NCI-H1105 treated with DMSO at 0.1 percent for 48 hours (cell line): ENCODE data around the gene ZNF587.
A peak's percentile ranks its signal among the peaks of the same experiment; 100 is the strongest.
"Not testable (repeated sequence)": the region's sequence is repeated elsewhere in the genome, so short reads cannot be mapped to it uniquely, and the experiment has no call there.

Source experiments
- DNase-seq: peaks from one replicate; lab custom pipeline; 2025; lab: John Stamatoyannopoulos, UW

Gene ZNF587

DNA sequence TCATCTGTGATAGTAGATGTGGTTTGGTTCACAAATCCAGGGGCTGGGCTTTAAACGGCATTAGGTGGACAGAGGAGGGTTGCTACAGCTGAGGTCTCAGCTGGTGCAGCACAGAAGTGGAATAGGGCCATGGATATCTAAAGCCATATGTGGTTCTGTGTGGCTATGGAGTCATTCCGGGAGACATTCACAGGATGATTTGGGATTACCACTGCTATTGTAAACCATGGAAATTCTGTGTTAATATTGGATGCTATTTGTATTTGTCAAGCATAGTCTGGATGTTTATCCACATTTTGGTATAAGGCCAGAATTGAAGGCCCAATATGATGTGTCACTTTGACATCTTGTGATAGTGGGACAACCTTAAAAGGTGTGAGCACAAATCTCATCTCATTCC, 26.5 kb upstream of the ZNF587 start:
- DNase-seq, result not testable (repeated sequence)

DNA sequence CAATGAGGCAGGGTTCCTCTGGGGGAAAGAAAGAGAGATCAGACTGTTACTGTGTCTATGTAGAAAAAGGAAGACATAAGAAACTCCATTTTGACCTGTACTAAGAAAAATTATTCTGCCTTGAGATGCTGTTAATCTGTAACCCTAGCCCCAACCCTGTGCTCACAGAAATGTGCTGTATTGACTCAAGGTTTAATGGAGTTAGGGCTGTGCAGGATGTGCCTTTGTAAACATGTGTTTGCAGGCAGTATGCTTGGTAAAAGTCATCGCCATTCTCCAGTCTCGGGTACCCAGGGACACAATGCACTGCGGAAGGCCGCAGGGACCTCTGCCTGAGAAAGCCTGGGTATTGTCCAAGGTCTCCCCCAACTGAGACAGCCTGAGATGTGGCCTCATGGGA, 26.1 kb upstream of the ZNF587 start:
- not testable (repeated sequence) for DNase-seq

DNA sequence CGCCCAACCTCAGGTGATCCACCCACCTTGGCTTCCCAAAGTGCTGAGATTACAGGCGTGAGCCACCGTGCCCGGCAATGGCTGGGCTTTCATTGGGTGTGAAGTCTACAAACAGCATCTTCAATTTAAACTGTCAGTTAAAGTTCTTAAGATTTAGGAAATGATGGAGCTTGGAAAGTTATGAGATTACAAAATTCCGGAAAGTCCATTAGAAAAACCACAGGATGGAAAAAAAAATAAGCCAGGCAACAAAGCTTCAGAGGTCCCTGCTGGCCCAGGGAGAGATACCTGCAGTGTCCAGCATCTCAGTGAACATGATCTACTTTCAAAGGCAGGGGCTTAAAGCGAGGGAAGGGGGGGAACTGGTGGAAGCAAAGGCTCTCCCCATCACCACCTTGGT, 24.1 kb upstream of the ZNF587 start:
- no peak for DNase-seq

DNA sequence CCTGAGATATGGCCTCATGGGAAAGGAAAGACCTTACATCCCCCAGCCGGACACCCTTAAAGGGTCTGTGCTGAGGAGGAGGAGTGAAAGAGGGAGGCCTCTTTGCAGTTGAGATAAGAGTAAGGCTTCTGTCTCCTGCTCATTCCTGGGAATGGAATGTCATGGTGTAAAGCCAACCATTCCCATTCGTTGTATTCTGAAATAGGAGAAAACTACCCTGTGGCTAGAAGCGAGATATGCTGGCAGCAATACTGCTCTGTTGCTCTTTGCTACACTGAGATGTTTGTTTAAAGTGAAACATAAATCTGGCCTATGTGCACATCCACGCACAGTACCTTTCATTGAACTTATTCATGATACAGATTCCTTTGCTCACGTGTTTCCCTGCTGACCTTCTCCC, 20.3 kb upstream of the ZNF587 start:
- DNase-seq, result no peak

- DNase-seq, result peak; percentile 7
These were observed 19.5 kb upstream of the ZNF587 start, which contains the start of gene ZNF587B for GRCh38 chr19:57830071-57830602. ZNF587B (plus strand) TSS chr19:57830299; CDS start chr19:57830529, 230 bp downstream.

- not testable (repeated sequence) for DNase-seq
These were observed 12.7 kb upstream of the ZNF587 start for GRCh38 chr19:57836991-57837390.

DNA sequence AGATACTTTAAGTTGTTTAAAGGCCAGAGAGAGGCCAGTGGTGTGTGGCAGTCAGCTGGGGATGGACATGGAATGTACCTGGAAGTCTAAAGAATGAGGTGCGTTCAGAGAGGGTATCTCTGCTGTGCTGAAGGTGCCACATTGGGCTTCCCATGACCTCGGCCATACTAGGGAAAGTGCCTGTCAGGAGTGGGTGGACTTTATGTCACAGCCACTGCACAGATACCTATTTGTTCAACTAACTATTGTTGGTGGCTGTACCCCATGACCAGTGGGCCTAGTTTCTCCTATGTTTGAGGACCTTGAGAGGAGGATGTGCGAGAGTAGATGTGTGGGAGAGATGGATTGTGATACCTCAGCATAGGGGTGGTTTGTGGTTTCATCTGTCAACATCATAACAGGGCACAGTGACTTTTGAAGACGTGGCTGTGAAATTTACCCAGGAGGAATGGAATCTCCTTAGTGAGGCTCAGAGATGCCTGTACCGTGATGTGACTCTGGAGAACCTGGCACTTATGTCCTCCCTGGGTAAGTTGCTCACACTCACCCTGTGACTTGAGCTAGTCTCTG, 11.0 kb upstream of the ZNF587 start:
- not testable (repeated sequence) for DNase-seq

DNA sequence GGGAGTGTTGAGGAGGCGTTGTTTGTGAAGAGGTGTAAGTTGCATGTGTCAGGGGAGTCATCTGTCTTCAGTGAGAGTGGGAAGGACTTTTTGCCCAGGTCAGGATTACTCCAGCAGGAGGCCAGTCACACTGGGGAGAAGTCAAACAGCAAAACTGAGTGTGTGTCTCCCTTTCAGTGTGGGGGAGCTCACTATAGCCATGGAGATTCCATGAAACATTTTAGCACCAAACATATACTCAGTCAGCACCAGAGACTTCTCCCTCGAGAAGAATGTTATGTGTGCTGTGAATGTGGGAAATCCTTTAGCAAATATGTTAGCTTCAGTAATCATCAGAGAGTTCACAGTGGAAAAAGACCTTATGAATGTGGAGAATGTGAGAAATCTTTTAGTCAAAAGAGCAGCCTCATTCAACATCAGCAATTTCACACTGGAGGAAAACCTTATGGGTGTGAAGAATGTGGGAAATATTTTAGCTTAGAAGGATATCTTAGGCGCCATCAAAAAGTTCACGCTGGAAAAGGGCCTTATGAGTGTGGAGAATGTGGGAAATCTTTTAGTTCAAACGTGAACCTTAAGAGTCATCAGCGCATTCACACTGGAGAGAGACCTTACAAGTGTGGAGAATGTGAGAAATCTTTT, 8.4 kb upstream of the ZNF587 start:
- no peak for DNase-seq

DNA sequence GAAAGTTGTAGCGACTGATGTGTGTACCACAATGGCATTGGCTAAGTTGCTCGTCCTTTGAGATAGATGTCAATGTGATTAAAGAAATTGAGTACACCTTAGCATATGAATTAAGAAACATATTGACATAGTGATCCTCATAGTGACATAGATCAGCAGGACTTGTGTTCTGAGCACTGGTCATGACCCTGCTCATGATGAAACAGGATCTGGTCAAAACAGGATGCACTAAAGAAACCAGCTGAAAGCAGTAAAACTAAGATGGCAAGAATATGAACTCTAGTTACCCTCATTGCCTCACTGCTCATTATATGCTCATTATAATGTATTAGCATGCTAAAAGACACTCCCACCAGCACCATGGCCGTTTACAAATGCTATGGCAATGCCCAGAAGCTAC, 2.5 kb upstream of the ZNF587 start:
- not testable (repeated sequence) for DNase-seq

DNA sequence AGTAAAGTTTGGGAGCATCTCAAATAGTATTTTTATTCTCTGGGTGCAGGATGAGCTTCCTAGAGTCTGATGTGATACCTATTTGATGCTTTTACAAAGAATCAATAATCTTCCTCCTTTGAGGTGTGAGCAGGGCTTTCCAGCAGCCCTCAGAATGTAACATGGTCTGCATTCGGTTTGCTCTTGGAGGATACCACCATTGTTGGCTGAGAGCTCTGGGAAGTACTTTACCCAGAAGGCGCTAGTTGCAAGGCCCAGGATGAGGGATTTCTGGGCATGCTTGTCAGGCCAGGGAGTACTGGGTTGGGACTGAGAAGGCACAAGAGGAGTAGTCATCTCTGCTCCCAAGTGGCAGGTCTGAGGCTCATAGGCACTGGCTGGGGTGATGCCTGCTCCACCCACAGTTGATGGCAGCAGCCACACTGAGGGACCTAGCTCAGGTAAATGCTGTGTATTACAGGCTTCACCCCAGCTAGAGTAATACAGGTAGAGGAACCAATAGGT, 445 bp upstream of the ZNF587 start:
- DNase-seq, result not testable (repeated sequence)

GRCh38 chr19:57850553-57851017, 926 bp downstream of the ZNF587 start:
- DNase-seq, result peak; percentile 29

DNA sequence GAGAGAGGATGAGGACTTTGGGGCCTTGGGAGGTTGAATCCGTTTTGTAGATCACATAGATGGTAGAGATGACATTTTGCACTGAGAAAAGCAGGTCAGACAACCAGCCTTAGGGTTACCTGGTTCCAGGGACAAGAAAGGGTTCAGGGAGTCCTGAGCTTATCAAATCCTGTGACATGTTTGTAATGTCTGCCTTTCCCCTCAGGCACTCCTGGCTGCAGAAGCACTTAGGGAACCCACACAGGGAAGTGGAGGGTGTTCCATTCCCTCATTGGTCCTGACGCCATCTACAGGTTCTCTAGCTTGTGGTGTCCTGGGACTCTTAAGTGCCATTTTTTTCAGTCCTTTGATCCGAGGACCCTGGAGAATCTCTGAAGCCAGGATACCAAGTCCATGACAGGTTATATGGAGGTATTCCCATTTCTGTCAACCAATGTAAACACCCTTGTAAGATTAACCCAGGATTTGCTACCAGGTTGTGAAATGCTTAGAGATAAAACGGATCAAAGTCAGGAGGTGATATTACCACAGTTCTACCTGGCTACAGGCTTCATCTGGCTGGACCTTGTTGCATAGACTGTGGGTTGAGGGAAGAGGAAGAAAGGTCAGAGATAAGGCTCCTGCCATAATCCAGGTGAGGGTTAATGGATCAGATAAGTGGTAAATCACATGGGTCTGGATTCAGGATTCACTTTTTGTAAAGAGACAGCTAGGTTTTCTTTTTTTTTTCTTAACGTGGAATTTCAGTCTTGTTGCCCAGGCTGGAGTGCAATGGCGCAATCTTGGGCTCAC, 2.3 kb downstream of the ZNF587 start:
- not testable (repeated sequence) for DNase-seq

GRCh38 chr19:57854117-57854516, 4.5 kb downstream of the ZNF587 start:
- not testable (repeated sequence) for DNase-seq

DNA sequence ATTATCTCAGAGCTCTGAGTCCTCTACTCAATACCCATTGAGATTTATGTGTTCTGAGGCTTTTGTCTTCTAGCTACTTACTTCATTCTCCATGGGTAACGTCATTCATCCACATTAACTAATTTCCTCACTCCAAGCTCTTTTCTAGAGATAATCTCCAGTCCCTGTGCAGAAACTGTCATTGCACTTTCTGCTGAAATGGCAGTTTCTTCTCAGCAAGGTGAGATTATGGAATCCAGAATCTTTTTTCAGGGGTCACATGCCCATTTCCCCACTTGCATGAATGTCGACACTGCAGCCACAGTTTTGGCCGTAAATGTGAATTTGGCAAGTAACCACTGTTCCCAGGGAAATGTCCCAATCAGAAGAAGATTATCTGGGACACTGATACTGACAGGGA, 12.7 kb downstream of the ZNF587 start:
- not testable (repeated sequence) for DNase-seq

GRCh38 chr19:57867868-57868492, 18.3 kb downstream of the ZNF587 start:
- no peak for DNase-seq

- not testable (repeated sequence) for DNase-seq
These were observed 20.0 kb downstream of the ZNF587 start for GRCh38 chr19:57869655-57870054.

GRCh38 chr19:57870225-57870624, 20.6 kb downstream of the ZNF587 start:
- no peak for DNase-seq

GRCh38 chr19:57872450-57872849, 22.8 kb downstream of the ZNF587 start:
- no peak for DNase-seq

- not testable (repeated sequence) for DNase-seq
These were observed 24.5 kb downstream of the ZNF587 start for GRCh38 chr19:57873883-57874799.

GRCh38 chr19:57886046-57886445, 36.4 kb downstream of the ZNF587 start:
- DNase-seq, result no peak
